Spinal cord (tissue), 10 donors: Measurements from ENCODE around the gene TYSND1. TPM values are rescaled to one million over a fixed set of nuclear protein-coding genes. Genes with fewer than 3 reads are reported as not detected.
"Not testable (repeated sequence)": the region's sequence is repeated elsewhere in the genome, so short reads cannot be mapped to it uniquely, and the experiment has no call there.

Experiments used
- DNase-seq, 6 donors: peaks; one replicate each; pipeline versions ENCODE4 v3.0.0 to v3.0.0-alpha.2; 2013 to 2015; ENCODE audit warnings: low spot score in 6 of 6, low read depth in 4 of 6
- H3K27ac ChIP-seq: one replicate; pipeline ENCODE4 v1.5.1; 2013; ENCODE audit warnings: low read depth, low read length, control low read depth
- H3K27me3 ChIP-seq: one replicate; pipeline ENCODE4 v1.6.1; 2013; ENCODE audit warnings: low read length; ENCODE audit not compliant: control insufficient read depth, insufficient read depth
- H3K36me3 ChIP-seq: one replicate; pipeline ENCODE4 v1.6.1; 2013; ENCODE audit warnings: low read length; ENCODE audit not compliant: control insufficient read depth, insufficient read depth
- H3K4me1 ChIP-seq: one replicate; pipeline ENCODE4 v1.6.1; 2013; ENCODE audit warnings: low read length; ENCODE audit not compliant: control insufficient read depth, insufficient read depth
- H3K4me3 ChIP-seq: one replicate; pipeline ENCODE4 v1.5.1; 2013; ENCODE audit warnings: low read depth, low read length, control low read depth
- H3K9me3 ChIP-seq: one replicate; pipeline ENCODE4 v1.6.1; 2013; ENCODE audit warnings: low read length; ENCODE audit not compliant: control insufficient read depth, insufficient read depth
- WGBS: methylation state at CpG from one replicate; pipeline ENCODE4 v1.1.5; 2013; ENCODE audit warnings: missing lambda C conversion rate; ENCODE audit not compliant: insufficient coverage; 5-methylcytosine and 5-hydroxymethylcytosine counted together
- polyA plus RNA-seq, 2 donors: library from polyadenylated mRNA; unstranded; fragments of 120-200 nt; gene quantifications; one replicate each; pipeline ENCODE4 v1.2.1, GENCODE V29; 2013; ENCODE audit not compliant: insufficient read length in 2 of 2
- total RNA-seq, 2 donors: library from RNA; depleted of rRNA in 1 of 2; stranded (reverse); fragments of 120-200 nt in 1 of 2; fragments of >200 nt in 1 of 2; gene quantifications; one replicate each; pipeline versions ENCODE4 v1.2.3 to v1.2.4, GENCODE V29; 2013 to 2014
- donor health status: healthy.

Gene TYSND1
- total and polyA plus RNA-seq, 4 donors: 6.8 to 13.0 (median 9.2) TPM

GRCh38 chr10:70186090-70186489 lies 39.6 kb upstream of the TYSND1 start:
- WGBS: no CpG with 5 or more reads among the region's 5 CpGs
- no peak for DNase-seq
- no peaks in the 10 kb centered on the region for H3K36me3 ChIP-seq
- no peak overlapping the region for H3K27ac ChIP-seq
- H3K4me1 ChIP-seq: peaks cover 5% of the 10 kb centered on the region
- H3K9me3 ChIP-seq: no peaks in the 10 kb centered on the region
- H3K27me3 ChIP-seq: no peaks in the 10 kb centered on the region
- no peak overlapping the region for H3K4me3 ChIP-seq

DNA sequence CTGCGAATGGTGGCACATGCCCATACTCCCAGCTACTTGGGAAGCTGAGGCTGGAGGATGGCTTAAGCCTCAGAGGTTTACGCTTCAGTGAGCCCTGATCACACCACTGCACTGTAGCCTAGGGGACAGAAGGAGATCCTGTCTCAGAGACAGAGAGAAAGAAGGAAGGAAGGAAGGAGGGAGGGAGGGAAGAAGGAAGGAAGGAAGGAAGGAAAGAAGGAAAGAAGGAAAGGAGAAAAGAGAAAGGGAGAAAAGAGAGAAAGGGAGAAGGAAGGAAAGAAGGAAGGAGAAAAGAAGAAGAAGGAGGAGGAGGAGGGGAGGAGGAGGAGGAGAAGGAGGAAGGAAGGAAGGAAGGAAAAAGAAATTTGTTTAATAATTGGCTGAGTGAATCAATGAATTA lies 36.8 kb upstream of the TYSND1 start:
- no peaks in the 10 kb centered on the region for H3K36me3 ChIP-seq
- WGBS: 73% methylated on average over 2 of the region's 2 CpGs
- DNase-seq: no peak
- no peak overlapping the region for H3K4me3 ChIP-seq
- no peaks in the 10 kb centered on the region for H3K4me1 ChIP-seq
- no peaks in the 10 kb centered on the region for H3K27me3 ChIP-seq
- no peaks in the 10 kb centered on the region for H3K9me3 ChIP-seq
- H3K27ac ChIP-seq: no peak overlapping the region

DNA sequence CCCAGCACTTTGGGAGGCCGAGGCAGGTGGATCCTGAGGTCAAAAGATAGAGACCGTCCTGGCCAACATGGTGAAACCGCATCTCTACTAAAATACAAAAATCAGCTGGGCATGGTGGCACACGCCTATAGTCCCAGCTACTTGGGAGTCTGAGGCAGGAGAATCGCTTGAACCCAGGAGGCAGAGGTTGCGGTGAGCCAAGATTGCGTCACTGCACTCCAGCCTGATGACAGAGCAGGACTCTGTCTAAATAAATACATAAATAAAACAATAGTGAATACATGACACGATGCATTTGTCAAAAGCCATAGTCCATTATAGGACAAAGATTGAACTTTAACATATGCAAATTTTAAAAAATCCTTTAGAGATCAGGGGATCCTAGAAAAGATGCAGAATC lies 32.7 kb upstream of the TYSND1 start:
- H3K36me3 ChIP-seq, H3K27me3 ChIP-seq, H3K9me3 ChIP-seq, DNase-seq, H3K27ac ChIP-seq, H3K4me1 ChIP-seq, H3K4me3 ChIP-seq: not testable (repeated sequence)
- WGBS: 82% methylated on average over 5 of the region's 8 CpGs

GRCh38 chr10:70178139-70178725 lies 31.7 kb upstream of the TYSND1 start:
- Histone ChIP-seq H3K4me1 (no peaks in the 10 kb centered on the region), H3K36me3 (no peaks in the 10 kb centered on the region), H3K4me3 (no peak overlapping the region), H3K27me3 (no peaks in the 10 kb centered on the region), H3K9me3 (no peaks in the 10 kb centered on the region), H3K27ac (no peak overlapping the region)
- DNase-seq: no peak
- 89% methylated on average over 1 of the region's 4 CpGs for WGBS

GRCh38 chr10:70176441-70176840 lies 29.9 kb upstream of the TYSND1 start:
- no peaks in the 10 kb centered on the region for H3K4me1 ChIP-seq
- H3K27me3 ChIP-seq: no peaks in the 10 kb centered on the region
- H3K27ac ChIP-seq: no peak overlapping the region
- H3K4me3 ChIP-seq: no peak overlapping the region
- no peaks in the 10 kb centered on the region for H3K9me3 ChIP-seq
- H3K36me3 ChIP-seq: no peaks in the 10 kb centered on the region
- DNase-seq: no peak
- 67% methylated on average over 3 of the region's 6 CpGs for WGBS

DNA sequence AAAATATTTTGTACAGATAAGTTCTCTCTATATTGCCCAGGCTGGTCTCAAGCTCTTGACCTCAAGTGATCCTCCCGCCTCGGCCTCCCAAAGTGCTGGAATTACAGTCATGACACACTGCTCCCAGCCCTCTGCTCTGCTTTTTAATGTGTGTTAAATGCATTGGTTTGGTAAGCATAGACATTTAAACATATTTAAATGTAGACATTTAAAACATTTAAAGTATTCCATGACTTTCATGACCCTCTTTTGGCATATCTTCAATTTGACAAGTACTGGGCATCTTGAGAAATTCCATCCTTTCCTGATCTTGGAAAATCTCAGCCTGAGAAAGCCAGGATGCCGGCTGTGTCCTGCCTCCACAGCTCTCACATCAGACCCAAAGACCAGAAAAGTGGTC lies 29.0 kb upstream of the TYSND1 start:
- 94% methylated on average over 3 of the region's 3 CpGs for WGBS
- no peaks in the 10 kb centered on the region for H3K27me3 ChIP-seq
- peaks cover 3% of the 10 kb centered on the region for H3K4me1 ChIP-seq
- H3K9me3 ChIP-seq: no peaks in the 10 kb centered on the region
- no peak overlapping the region for H3K27ac ChIP-seq
- no peaks in the 10 kb centered on the region for H3K36me3 ChIP-seq
- no peak for DNase-seq
- no peak overlapping the region for H3K4me3 ChIP-seq

- no peaks in the 10 kb centered on the region for H3K9me3 ChIP-seq
- no peaks in the 10 kb centered on the region for H3K27me3 ChIP-seq
- no peak overlapping the region for H3K27ac ChIP-seq
- no peaks in the 10 kb centered on the region for H3K36me3 ChIP-seq
- H3K4me1 ChIP-seq: peaks cover 8% of the 10 kb centered on the region
- DNase-seq: no peak
- no peak overlapping the region for H3K4me3 ChIP-seq
- 79% methylated on average over 3 of the region's 4 CpGs for WGBS
Measured at GRCh38 chr10:70174058-70174741, 27.7 kb upstream of the TYSND1 start.

DNA sequence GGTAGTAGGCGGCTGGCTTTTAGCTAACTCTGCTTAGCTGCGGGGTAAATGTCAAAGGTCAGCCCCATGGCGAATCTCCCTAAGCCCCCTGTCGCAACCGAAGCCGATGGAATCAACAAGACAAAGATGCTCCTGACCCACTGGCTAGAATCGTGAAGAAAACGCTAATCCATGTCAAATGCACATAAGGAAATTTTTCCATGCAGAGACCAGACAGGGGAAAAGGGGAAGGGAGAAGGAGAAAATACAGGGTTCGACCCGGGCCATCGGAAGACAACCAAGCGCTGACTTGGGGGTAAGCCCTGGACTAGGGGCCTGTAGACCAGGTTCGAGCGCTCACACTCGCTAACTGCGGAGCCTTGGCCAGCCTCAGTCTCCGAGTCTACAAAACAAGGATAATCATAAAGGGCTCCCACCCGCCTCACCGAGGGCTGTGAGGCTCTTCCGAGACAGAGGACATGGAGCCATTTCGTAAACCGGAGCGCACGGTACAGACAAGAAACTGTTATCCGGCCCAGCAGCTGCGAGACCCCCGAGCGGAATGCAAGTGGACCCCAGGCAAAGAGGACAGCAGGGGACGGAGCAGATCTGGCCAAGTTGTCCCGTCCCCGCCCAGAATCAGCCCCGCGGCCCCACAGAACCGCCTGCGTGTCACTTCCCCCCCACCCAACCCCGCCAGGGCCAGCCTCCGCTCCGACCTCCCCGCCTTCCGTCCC lies 23.3 kb upstream of the TYSND1 start:
- DNase-seq: peak in 1 of 6 donors; percentile 13
- WGBS: 0% methylated on average over 37 of the region's 40 CpGs

DNA sequence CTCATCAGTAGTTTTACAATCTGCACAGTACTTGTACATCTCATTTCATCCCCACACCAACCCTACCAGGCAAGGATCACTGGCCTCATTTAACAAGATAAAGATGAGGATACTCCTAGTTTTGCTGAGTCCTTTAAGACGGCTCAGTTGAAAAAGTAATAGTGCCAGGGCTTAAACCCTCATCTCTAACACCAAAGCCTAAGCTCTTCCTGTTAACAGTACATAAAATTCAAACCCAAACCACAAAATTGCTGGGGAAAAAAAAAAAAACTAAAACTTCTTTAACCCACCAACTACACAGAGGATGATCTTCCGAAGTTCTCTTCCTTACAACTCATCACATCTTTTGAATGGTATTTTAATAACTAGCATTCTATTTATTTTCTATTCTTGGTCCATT lies 22.5 kb upstream of the TYSND1 start:
- no peak for DNase-seq
- H3K9me3 ChIP-seq: no peaks in the 10 kb centered on the region
- H3K36me3 ChIP-seq: no peaks in the 10 kb centered on the region
- H3K27ac ChIP-seq: no peak overlapping the region
- peaks cover 8% of the 10 kb centered on the region for H3K4me1 ChIP-seq
- 0% methylated on average over 1 of the region's 2 CpGs for WGBS
- H3K4me3 ChIP-seq: peak overlapping the region; percentile 81
- H3K27me3 ChIP-seq: no peaks in the 10 kb centered on the region

More for the DNA sequence above, 23.3 kb upstream of the TYSND1 start:
- H3K36me3 ChIP-seq: no peaks in the 10 kb centered on the region
- H3K4me3 ChIP-seq: peak overlapping the region; percentile 81
- H3K9me3 ChIP-seq: no peaks in the 10 kb centered on the region
- peaks cover 8% of the 10 kb centered on the region for H3K4me1 ChIP-seq
- peak overlapping the region; percentile 93 for H3K27ac ChIP-seq
- H3K27me3 ChIP-seq: no peaks in the 10 kb centered on the region

DNA sequence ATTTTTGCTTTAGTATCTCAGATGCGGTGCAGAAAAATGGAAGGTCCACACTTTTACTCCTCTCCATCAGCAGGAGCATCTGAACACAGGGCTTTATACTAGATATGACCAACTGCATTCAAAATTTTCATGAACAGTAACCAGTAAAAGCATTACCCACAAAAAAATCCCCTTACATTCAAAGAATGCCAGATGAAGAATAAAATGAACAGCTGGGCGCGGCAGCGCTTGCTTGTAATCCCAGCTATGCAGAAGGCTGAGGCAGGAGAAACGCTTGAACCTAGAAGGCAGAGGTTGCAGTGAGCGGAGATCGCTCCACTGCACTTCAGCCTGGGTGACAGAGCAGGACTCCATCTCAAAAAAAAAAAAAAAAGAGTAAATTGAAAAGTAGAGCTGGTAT lies 20.7 kb upstream of the TYSND1 start:
- no peaks in the 10 kb centered on the region for H3K9me3 ChIP-seq
- H3K4me3 ChIP-seq: no peak overlapping the region
- 93% methylated on average over 5 of the region's 7 CpGs for WGBS
- no peak for DNase-seq
- H3K36me3 ChIP-seq: no peaks in the 10 kb centered on the region
- no peaks in the 10 kb centered on the region for H3K27me3 ChIP-seq
- H3K4me1 ChIP-seq: peaks cover 8% of the 10 kb centered on the region
- no peak overlapping the region for H3K27ac ChIP-seq
